Left renal pelvis (tissue), 4 donors: ENCODE results near the gene PIGX. TPM values are rescaled to one million over a fixed set of nuclear protein-coding genes. Genes with fewer than 3 reads are reported as not detected.
"Not testable (repeated sequence)": the region's sequence is repeated elsewhere in the genome, so short reads cannot be mapped to it uniquely, and the experiment has no call there.

Source experiments
- DNase-seq, 4 donors: peaks; one replicate each; pipeline ENCODE4 v3.0.0-alpha.2; 2013; ENCODE audit warnings: low read depth in 4 of 4, low spot score in 3 of 4
- polyA plus RNA-seq, 4 donors: library from polyadenylated mRNA; unstranded; fragments of 120-200 nt; gene quantifications; one replicate each; pipeline ENCODE4 v1.2.1, GENCODE V29; 2013; ENCODE audit not compliant: insufficient read length in 4 of 4

The PIGX gene
- polyA plus RNA-seq, 4 donors = 30.1 to 34.3 (median 31.1) TPM

- no peak for DNase-seq
Observed at GRCh38 chr3:196700801-196701200, 11.4 kb upstream of the PIGX start.

- no peak for DNase-seq
Observed at GRCh38 chr3:196706327-196706726, 5.8 kb upstream of the PIGX start.

GRCh38 chr3:196706731-196707130, 5.4 kb upstream of the PIGX start:
- no peak for DNase-seq

- no peak for DNase-seq
Observed at GRCh38 chr3:196707566-196707965, 4.6 kb upstream of the PIGX start.

GRCh38 chr3:196708467-196708866, 3.7 kb upstream of the PIGX start:
- no peak for DNase-seq

- peak; percentile 19 to 47 (median 33) for DNase-seq
Observed at GRCh38 chr3:196712514-196713413, 587 bp downstream of the PIGX start.

- DNase-seq = not testable (repeated sequence)
Observed at GRCh38 chr3:196717162-196717561, 5.0 kb downstream of the PIGX start.

GRCh38 chr3:196721097-196721496, 8.9 kb downstream of the PIGX start:
- DNase-seq = no peak

GRCh38 chr3:196726788-196727675, 14.9 kb downstream of the PIGX start:
- DNase-seq = no peak

- DNase-seq = no peak
Observed at GRCh38 chr3:196735751-196736150, 23.6 kb downstream of the PIGX start.

GRCh38 chr3:196736670-196737374, 24.6 kb downstream of the PIGX start:
- DNase-seq = no peak

- no peak for DNase-seq
Observed at GRCh38 chr3:196737655-196738054, 25.5 kb downstream of the PIGX start.

GRCh38 chr3:196739671-196740480, 27.7 kb downstream of the PIGX start, which contains the start of gene PAK2:
PAK2 (plus strand) TSS chr3:196739857; CDS start chr3:196782647, 42,790 bp downstream.
- DNase-seq = peak; percentile 64 to 70 (median 68)

- DNase-seq = peak in 3 of 4 donors; percentile 34 to 51 (median 35)
Observed at GRCh38 chr3:196740481-196741248, 28.5 kb downstream of the PIGX start.

- DNase-seq = no peak
Observed at GRCh38 chr3:196741249-196741889, 29.2 kb downstream of the PIGX start.

- not testable (repeated sequence) for DNase-seq
Observed at GRCh38 chr3:196743569-196743968, 31.4 kb downstream of the PIGX start.

- no peak for DNase-seq
Observed at GRCh38 chr3:196749125-196749524, 36.9 kb downstream of the PIGX start.

- DNase-seq = no peak
Observed at GRCh38 chr3:196753201-196753600, 41.0 kb downstream of the PIGX start.
